Left cardiac atrium (tissue), 4 donors: ENCODE results near the gene PSMD1. TPM values are rescaled to one million over a fixed set of nuclear protein-coding genes. Genes with fewer than 3 reads are reported as not detected.
A peak's percentile ranks its signal among the peaks of the same experiment; 100 is the strongest.
"Not testable (repeated sequence)": the region's sequence is repeated elsewhere in the genome, so short reads cannot be mapped to it uniquely, and the experiment has no call there.

ENCODE experiments used
- ATAC-seq, 2 donors: fragments of 200-7000 bp; cut with Tn5 transposase; one replicate each; pipeline ENCODE4 v1.9.1; 2020; ENCODE audit warnings: mild to moderate bottlenecking in 2 of 2, moderate library complexity in 2 of 2
- DNase-seq: peaks from one replicate; pipeline ENCODE4 v3.0.0-alpha.2; 2020
- intact Hi-C, 2 donors: fragments of 100-400 bp; cut with DNase I; formaldehyde crosslinking; loops; one replicate each; pipeline versions ENCODE4 v1.14.1 to v1.15.1; 2022 to 2023
- total RNA-seq, 2 donors: library from RNA; stranded (reverse); fragmentation: NEBNext Ultra II Directional; extraction: Animal tissue kit (Norgen Biotek cat#: 25700); gene quantifications; one replicate each; pipeline ENCODE4 v1.2.1, GENCODE V29; 2021
- donor health status: DM: no; HTN: yes; CAD: no.
- donor health status: DM: no; HTN: yes; CAD: no; lungs with severe emphysema.
- donor health status: DM: yes; HTN: yes; CAD: no.
- donor health status: Dilated cardiomyopathy.

Gene PSMD1
- total RNA-seq, 2 donors from 2014 or later, result 66.9 to 84.6 TPM

DNA sequence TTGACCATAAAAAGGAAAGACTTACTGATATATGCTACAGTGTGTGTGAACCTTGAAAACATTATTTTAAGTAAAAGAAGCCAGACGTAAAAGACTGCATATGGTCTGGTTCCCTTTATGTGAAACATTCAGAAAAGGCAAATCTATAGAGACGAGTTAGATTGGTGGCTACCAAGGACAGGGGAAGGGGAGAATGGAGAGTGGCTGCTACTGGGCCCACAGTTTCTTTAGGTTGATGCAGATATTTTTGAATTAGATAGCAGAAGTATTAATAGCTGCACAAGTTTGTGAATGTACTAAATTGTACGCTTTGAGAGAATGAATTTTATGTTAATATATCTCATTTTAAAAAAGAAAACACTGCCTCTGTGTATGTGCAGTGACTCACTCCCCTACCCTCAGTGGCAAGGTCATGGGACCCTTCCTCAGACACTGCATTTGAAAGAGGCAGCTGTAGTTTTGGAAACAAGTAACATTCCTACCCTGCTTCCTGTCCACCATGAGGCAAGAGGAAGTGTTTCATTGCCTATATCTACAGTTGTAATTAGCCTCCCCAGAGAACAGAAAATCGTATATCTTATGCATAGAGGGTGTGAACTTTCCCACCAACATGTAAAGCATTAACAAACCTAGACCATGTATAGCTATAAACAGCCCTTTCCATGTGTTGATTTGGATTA lies 111.9 kb downstream of the PSMD1 start:
- intact Hi-C loops, result no loop called here
- DNase-seq (no peak), ATAC-seq (no peak)

DNA sequence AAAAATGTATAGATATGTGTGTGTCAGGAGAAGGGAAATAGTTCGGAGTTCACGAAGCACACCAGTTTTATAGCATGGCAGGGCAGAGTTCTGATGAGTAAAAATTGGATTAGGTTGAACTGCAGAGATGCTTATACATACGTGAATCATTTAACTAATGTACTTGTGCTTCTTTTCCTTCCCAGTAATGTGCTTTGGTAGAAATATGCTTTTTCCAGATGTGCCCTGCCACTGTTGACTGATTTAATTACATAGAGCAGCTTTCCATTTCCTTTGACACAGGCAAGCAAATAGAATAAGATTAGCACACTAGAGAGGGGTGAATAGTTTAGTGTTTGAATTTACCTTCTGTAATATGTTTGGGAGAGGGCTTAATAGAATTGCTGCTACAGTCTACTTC lies 112.8 kb downstream of the PSMD1 start:
- intact Hi-C loops, result no loop called here
- ATAC-seq (no peak), DNase-seq (no peak)

DNA sequence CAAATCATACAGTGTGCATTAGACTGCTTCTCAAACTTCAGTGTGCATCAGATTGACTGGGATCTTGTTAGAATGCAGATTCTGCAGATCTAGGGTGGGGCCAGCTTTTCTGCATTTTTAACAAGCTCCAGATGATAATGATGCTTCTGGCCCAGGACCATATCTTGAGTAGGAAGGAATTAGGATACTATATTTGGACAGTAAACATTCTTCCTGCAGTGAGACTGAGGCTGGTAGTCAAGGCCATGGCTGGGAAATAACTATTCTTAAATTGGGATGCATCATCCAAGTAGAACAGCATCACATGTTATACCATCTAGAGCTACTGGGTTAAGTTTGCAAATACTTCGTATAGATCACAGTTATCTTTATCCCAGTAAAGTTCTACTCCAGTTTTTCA lies 113.4 kb downstream of the PSMD1 start:
- peak in 1 of 2 donors; percentile 38 for ATAC-seq
- no peak for DNase-seq
- intact Hi-C loops, result no loop called here

DNA sequence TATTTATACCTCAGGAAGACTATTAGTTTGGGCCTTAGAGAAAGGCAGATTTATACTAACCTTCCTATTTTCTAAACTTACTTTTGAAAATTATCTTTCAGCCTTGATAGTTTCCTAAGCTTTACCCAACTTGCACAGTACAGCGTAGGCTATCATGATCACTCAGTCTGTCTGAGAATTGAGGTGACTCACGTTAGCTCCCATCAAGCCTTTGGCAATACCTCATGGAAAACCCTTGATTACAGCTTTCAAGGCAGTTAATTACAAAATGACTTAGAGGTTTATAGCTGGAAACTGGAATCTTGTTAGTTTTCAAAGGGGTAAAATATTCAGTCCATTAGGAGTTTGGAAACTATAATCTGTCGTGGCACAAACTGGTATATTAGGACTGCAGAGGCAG lies 115.4 kb downstream of the PSMD1 start:
- ATAC-seq (peak in 1 of 2 donors; percentile 49), DNase-seq (no peak)
- intact Hi-C loops, result no loop called here

DNA sequence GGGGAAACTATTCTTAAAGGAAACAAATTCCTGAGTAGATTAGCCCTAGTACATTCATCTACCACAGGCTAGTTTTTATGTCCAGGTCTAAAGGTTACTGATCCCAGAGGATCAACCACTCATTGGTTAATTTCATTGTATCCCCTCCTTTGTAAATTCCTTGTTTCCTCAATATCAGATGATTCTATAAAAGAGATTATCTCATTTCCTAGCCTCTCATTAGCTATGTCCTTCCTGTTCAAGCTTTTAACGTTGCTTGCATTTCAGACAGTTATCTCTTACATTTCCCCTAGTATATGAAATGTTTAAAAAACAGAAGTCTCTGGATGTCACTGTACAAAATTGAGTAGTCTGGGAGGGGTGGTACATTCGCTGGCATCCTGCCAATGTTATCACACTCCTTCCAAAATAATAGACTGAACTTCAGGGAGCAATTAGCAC lies 117.6 kb downstream of the PSMD1 start:
- ATAC-seq, result no peak
- intact Hi-C loops, result no loop called here
- no peak for DNase-seq

DNA sequence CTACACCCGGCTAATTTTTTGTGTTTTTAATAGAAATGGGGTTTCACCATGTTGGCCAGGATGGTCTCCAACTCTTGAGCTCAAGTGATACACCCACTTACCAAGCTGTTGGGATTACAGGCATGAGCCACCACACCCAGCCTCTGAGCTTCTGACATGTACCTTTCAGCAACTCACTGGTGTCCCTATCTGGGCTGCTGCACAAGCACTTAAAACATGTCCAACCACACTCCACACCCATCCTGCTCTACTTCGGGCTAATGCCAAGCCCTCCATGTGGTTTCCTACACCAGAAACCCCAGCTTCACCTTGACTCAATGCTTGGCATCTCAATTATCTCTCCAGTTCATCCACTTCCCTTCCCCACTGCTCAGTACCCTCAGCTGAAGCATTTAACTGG lies 119.4 kb downstream of the PSMD1 start:
- ATAC-seq (peak; percentile 56 to 84), DNase-seq (no peak)
- intact Hi-C loops, result no loop called here

DNA sequence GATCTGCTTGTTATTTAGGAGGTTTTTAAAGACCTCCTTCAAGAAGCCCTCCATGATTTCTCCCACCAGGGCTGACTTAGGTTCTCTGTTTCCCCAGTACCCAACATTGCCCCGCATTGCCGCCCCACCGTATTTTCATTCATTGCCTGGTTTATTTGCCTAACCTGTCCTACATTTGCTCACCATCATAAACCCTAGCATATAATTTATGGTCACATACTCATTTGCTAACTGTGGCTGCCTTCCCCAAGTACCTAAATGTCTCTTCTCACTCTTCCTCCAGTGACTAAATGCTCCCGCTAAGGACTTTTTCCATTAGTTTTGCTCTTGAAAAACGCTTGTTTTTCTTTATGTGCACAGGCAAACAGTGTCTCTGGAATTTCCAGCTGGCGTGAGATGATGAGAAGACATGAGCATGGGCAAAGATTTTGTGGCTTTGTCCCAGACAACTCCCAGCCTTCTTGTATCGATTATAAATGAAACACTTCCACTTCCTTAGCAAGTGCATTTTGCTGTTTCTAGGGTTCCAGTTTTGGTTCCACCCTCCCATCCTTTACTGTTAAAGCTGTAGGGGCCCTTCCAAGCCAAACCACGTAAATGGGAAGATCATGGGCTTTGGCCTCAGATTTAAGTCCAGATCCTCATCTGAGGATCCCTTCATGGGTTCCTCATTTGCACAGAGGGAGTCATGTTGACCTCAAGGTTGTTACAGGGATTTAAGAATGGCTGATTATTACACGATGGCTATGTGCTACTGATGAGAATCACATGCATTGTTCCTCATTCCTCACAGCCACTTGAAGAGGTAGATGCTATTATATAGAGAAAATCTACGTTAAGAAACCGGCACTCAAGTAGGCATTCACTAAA lies 120.7 kb downstream of the PSMD1 start:
- intact Hi-C loops, result no loop called here
- ATAC-seq, result no peak
- no peak for DNase-seq

DNA sequence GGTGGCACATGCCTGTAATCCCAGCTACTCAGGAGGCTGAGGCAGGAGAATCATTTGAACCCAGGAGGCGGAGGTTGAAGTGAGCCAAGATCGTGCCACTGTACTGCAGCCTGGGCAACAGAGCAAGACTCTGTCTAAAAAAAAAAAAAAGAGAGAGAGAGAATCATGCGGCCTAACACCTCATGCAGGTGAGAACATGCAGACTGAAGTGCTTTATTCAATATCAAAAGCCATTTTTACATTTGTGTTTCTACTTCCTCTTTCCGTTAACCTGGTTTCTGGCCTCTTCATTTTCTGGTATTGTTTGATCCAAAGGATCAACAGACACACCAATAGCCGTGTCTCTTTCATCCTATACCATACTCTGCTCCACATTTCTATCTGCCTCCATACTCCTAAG lies 122.1 kb downstream of the PSMD1 start:
- intact Hi-C loops, result not testable (repeated sequence)

DNA sequence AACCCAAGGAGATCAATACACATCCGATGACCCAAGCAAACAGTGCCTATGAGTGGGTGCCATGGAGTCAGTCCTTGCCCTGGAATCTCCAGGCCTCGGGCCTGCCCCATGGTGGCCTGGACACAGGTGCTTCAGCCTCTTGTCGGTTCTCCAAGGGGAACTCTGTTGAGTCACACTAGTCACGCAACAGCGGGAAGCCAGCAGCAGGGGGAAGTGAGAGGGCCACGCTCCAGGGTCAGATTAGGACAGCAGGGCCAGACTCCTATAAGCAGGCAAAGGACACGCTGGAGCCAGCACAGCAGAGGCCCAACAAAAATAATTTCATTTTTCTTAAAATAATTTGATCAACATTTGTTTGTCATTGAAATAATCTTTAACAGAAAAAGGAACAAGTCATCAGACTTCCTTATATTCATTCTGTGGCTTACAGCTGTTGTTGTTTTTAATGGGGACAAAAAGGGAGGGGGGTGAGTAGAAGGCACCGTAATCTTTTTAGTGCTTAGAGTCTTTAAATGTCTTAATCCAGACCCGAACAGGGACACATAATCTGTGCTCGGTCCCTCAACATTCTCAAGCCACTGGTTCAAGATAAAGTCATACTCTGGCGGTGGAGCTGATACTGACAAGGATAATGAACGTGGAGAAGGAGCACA lies 125.3 kb downstream of the PSMD1 start:
- intact Hi-C loops, result no loop called here
- ATAC-seq (peak; percentile 71 to 88), DNase-seq (peak; percentile 79)

More for the DNA sequence above, 122.1 kb downstream of the PSMD1 start:
- not testable (repeated sequence) for DNase-seq, ATAC-seq

DNA sequence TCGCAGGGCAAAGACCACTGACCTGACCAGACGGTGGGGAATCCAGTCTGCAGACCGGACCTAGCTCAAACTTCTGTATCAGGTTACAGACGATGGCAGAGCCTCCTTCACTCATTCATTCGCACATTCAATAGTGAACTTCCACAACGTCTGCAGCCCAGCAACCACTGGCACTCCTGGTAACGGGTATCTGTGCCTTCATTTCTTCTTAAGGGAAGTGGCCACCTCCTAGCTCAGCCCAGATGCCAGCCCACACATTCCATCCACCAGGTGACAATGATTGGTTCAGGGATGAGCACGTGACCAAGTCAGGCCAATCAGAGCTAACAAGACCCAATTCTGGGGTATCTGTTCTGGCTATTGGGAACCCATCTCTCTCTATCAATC lies 125.8 kb downstream of the PSMD1 start:
- DNase-seq (no peak), ATAC-seq (no peak)
- intact Hi-C loops, result no loop called here

DNA sequence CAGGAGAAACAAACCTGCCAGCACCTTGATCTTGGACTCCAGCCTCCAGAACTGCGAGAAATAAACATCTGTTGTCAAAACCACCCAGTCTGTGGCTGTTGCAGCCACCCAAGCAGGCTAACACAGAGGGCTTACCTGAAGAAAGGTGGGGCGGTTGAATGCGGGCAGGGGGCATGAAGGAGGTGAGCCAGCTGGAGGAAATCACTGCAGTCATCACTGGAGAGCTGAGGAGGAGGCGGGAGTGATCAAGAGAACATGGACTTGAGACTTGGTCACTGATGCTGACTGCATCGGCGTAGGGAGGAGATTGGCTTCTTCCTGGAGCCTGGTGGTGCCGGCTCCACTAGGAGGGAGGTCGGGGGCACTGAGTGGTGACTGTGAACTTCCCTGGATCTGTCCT lies 127.2 kb downstream of the PSMD1 start:
- intact Hi-C loops, result no loop called here
- no peak for ATAC-seq
- DNase-seq, result no peak

DNA sequence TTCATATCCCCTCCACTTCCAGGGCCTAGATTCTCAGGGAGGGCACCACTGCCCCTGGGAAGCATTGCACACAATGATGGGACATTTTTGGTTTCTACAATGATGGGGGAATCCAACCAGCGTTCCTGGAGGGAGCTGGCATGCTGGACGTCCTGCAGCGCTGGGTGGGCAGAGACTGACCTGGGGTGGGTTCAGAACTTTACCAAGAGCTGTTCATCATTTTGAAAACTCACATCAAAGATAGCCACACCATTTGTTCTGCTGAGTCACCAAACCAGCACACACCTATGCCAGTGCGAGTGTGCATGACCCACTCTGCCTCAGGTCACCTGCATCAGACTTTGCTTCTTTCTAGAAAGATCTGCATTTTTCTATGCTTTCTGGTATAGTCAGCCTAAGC lies 127.7 kb downstream of the PSMD1 start:
- ATAC-seq (no peak), DNase-seq (no peak)
- intact Hi-C loops, result no loop called here

DNA sequence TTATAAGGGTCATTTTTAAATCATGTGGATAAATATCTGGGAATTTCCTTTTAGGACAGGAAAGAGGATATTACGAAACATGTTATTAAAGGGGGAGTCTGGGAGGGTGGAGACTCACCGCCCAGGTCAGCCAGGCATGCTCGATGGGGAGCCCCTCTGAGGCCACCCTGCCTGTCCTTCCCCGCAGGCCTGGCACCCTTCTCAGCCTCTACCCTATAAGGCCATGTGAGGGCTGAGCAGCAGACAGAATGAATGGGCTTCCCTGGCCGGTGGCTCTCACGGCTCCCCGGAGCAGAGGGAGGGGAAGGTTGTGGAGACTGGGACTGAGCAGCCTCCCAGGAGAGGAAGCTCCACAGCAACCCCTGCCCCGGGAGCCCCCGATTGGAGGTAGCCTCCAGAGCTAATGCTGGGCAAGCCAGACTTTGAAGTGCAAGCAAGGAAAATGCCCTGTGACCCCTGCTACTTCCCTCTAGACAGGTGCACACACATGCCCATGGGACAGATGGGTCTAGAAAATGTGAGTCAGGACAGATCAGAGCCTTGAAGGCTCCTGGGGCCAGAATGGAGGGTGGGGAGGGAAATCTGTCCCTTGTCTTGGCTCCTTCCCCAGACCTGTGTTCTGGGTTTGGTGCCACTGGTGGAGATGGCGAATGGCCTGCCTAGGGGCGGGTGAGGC lies 128.5 kb downstream of the PSMD1 start:
- DNase-seq, result peak; percentile 62
- intact Hi-C loops, result no loop called here
- ATAC-seq, result peak in 1 of 2 donors; percentile 8

DNA sequence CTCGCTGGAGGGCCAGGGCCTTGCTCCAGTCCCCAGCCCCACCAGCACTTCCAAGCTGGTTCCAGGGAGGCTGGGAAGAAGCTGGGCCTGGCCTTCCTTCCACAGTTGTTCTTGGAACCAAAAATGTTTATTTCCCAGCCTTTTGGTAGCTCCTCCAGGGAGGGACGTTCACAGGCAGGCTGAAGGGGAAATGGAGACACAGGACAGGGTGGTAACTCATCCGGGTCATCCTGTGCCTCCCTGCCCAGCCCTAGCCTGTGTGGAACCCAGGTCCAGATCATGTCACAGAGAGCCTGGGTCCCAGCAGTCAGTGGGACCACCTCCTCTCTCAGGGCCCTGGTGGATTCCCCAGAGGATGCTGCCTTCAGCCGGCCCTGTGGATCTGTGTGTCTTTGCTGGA lies 129.2 kb downstream of the PSMD1 start:
- intact Hi-C loops, result no loop called here
- DNase-seq, result peak; percentile 61
- ATAC-seq, result peak in 1 of 2 donors; percentile 15

DNA sequence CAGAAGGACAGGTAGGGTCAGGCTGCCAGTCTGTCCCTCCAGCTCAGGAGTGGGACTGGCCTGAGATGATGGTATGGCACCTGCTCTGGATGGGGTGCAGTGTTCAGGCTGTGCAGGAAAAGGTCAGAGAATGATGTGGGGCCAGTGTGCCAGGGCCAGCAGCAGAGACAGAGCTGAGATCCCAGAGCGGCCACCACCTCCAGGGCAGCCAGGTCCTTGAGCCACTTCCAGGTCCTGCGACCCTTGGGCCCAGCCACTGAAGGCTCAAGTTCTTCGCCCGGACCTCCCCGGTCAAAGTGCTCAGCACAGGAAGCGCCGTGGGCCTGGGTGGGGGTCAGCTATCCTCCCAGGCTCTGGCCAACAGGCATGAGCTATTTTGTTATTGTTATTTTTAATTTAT lies 129.7 kb downstream of the PSMD1 start:
- DNase-seq (no peak), ATAC-seq (no peak)
- intact Hi-C loops, result no loop called here

DNA sequence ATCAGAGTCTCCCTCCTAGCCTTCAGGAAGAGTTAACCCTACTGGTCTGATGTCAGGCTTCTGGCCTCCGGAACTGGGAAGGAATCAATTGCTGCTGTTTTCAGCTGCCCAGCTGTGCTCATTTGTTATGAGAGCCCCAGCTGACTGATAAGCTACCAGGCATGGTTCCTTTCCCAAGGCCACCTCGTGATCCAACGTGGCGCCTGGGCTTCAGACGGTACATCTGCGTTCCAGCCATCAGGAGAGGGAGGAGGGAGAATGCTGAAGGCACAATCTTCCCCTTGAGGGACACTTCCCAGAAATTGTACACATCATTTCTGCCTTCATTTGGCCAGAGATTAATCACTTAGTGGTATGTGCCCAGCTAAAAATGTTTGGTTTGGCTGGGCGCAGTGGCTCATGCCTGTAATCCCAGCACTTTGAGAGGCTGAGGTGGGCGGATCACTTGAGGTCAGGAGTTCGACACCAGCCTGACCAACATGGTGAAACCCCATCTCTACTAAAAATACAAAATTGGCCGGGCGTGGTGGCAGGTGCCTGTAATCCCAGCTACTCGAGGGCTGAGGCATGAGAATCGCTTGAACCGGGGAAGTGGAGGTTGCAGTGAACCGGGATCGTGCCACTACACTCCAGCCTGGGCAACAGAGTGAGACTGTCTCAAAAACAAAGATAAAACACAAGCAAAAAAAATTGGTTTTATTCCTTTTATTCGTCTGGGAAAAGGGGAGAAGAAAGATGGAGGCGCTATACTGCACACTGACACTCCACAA lies 131.3 kb downstream of the PSMD1 start:
- ATAC-seq (peak; percentile 19 to 44), DNase-seq (peak; percentile 89)
- intact Hi-C loops, result no loop called here

DNA sequence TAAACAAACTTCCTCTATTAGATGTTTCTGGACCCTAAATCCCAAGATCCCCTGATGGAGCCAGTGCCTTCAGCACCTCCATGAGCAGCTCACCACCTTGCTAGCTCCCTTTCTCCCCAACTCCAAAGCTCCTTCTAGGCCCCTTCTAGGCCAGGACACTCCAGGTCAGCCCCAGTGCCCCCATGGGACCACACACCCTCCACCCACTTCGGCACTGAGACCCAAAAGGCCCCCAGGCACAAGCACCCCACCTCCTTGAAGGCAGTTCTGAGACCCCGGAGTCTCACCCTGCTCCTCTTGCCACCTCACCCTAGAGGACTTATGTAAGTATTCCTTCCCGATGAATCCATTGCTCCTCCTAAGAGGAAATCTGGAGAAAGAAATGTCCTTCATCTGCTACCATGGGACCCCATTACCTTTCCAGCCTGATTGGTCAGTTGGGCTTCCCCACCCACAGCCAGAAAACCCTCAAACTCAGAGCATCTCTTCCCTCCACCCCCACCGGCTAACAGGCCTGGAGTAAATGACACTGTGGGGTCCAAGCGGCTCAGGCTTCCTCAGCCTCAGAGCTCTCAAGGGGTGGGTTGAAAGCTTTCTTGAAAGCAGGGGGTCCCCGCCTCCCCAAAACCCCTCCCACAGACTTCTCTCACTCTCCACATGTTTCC lies 132.0 kb downstream of the PSMD1 start:
- intact Hi-C loops, result no loop called here
- no peak for DNase-seq
- no peak for ATAC-seq

DNA sequence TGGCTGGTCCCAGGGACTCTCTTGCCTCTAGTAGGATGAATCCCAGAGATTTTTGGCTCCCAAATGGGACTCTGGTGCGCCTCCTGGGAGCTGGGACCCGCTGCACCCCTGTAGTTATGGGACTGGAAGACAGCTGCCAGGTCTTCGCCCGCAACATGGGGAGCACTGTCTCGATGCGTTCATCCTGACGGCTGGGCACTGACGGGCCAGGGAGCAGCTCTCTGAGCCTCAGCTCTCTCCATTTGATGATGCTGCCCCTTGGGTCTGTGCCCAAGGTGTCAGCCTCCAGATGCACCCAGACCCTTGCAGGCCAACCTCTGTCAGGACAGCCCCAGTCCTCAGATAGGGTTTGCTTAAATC lies 132.5 kb downstream of the PSMD1 start:
- ATAC-seq (no peak), DNase-seq (no peak)
- intact Hi-C loops, result no loop called here
